Thyroid gland (tissue), 4 donors: Measurements from ENCODE around the gene PAFAH2. TPM values are rescaled to one million over a fixed set of nuclear protein-coding genes. Genes with fewer than 3 reads are reported as not detected.

Experiments
- DNase-seq, 2 donors: peaks; one replicate each; pipeline ENCODE4 v3.0.0-alpha.2; 2019
- H3K27ac ChIP-seq, 3 donors: fragments of 200-600 bp; sonication (generic); 1 replicate in 2 of 3; 2 replicates in 1 of 3; pipeline ENCODE4 v1.5.1; 2016 to 2019; ENCODE audit warnings: mild to moderate bottlenecking in 1 of 3, moderate library complexity in 1 of 3
- H3K27me3 ChIP-seq: fragments of 200-600 bp; sonication (generic); one replicate; pipeline ENCODE4 v1.5.1; 2019
- H3K36me3 ChIP-seq, 2 donors: fragments of 200-600 bp; sonication (generic); one replicate each; pipeline ENCODE4 v1.5.1; 2016 to 2019
- H3K4me1 ChIP-seq, 2 donors: fragments of 200-600 bp; sonication (generic); one replicate each; pipeline ENCODE4 v1.5.1; 2017 to 2019
- H3K4me3 ChIP-seq, 3 donors: fragments of 200-600 bp; sonication (generic); replicated peaks in 1 of 3; 1 replicate in 2 of 3; 2 replicates in 1 of 3; pipeline ENCODE4 v1.5.1; 2016; ENCODE audit warnings: mild to moderate bottlenecking in 1 of 3
- H3K9me3 ChIP-seq: fragments of 200-600 bp; sonication (generic); one replicate; pipeline ENCODE4 v1.5.1; 2017
- CTCF ChIP-seq, 6 experiments: fragments of 200-600 bp in 3 of 6; fragments of 450-650 bp in 3 of 6; sonication (generic) in 3 of 6; IDR thresholded peaks; one replicate each; pipeline ENCODE4 v1.5.1; 2016 to 2019; ENCODE audit warnings: antibody characterized with exemption in 6 of 6, mild to moderate bottlenecking in 2 of 6, inconsistent platforms in 1 of 6, moderate library complexity in 1 of 6
- POLR2A ChIP-seq, 2 donors: fragments of 450-650 bp; IDR thresholded peaks; one replicate each; pipeline ENCODE4 v1.6.1; 2017; ENCODE audit warnings: antibody characterized with exemption in 2 of 2, mild to moderate bottlenecking in 2 of 2, moderate library complexity in 1 of 2
- WGBS, 2 donors: methylation state at CpG; one replicate each; pipeline ENCODE4 v1.1.5; 2017; 5-methylcytosine and 5-hydroxymethylcytosine counted together
- intact Hi-C: fragments of 100-400 bp; cut with DNase I; formaldehyde crosslinking; loops from one replicate; pipeline ENCODE4 v1.15.1; 2023
- total RNA-seq, 4 donors: library from RNA; depleted of rRNA; stranded (reverse); fragments of >200 nt; gene quantifications; one replicate each; pipeline ENCODE4 v1.2.3, GENCODE V29; 2016

Gene PAFAH2
- total RNA-seq, 4 donors from 2014 or later, result 22.5 to 35.4 (median 30.7) TPM

- DNase-seq, result peak; percentile 97 to 99
- Histone ChIP-seq H3K4me1 (peaks cover 25 to 35% of the 10 kb centered on the region in 2 donors), H3K27me3 (no peaks in the 10 kb centered on the region), H3K27ac (peak overlapping the region; percentile 86 to 95 (median 87)), H3K9me3 (no peaks in the 10 kb centered on the region), H3K36me3 (no peaks in the 10 kb centered on the region), H3K4me3 (peak overlapping the region; percentile 59 to 94 (median 68))
- 5 to 6% methylated on average over 22 of the region's 39 CpGs for WGBS, 2 donors
- intact Hi-C loops, result loop anchor here (10.0 kb wide), 2 partner anchors 69 to 109 kb away; no protein-coding TSS in a partner anchor
- TF ChIP-seq CTCF (IDR thresholded peaks at IDR 0.05) (peak; percentile 98 to 100 (median 99)), POLR2A (IDR thresholded peaks at IDR 0.05) (peak in 1 of 2 donors; percentile 13)
Observed at GRCh38 chr1:26035959-26036755, 38.3 kb upstream of the PAFAH2 start.

- H3K4me1 ChIP-seq, result peaks cover 26 to 38% of the 10 kb centered on the region in 2 donors
- no peaks in the 10 kb centered on the region for H3K27me3 ChIP-seq
- TF ChIP-seq POLR2A (IDR thresholded peaks at IDR 0.05), result peak; percentile 88 to 89
- peak in 1 of 6 experiments; percentile 8 for TF ChIP-seq CTCF (IDR thresholded peaks at IDR 0.05)
- H3K4me3 ChIP-seq, result peak overlapping the region; percentile 59 to 94 (median 68)
- H3K9me3 ChIP-seq, result no peaks in the 10 kb centered on the region
- intact Hi-C loops, result loop anchor here (10.0 kb wide), 2 partner anchors 69 to 109 kb away; no protein-coding TSS in a partner anchor
- 0% methylated on average over 34 to 44 of the region's 60 CpGs for WGBS, 2 donors
- DNase-seq, result peak; percentile 97 to 98
- H3K36me3 ChIP-seq, result no peaks in the 10 kb centered on the region
- H3K27ac ChIP-seq, result peak overlapping the region; percentile 86 to 95 (median 87)
Observed at GRCh38 chr1:26035203-26035958, 37.5 kb upstream of the PAFAH2 start.

- H3K27ac ChIP-seq, result peak overlapping the region in 1 of 3 donors; percentile 95
- H3K27me3 ChIP-seq, result no peaks in the 10 kb centered on the region
- 23 to 27% methylated on average over 11 to 13 of the region's 15 CpGs for WGBS, 2 donors
- intact Hi-C loops, result loop anchor here (10.0 kb wide), 2 partner anchors 70 to 110 kb away; no protein-coding TSS in a partner anchor
- DNase-seq, result no peak
- H3K4me1 ChIP-seq, result peaks cover 26 to 38% of the 10 kb centered on the region in 2 donors
- peak overlapping the region in 2 of 3 donors; percentile 68 to 94 for H3K4me3 ChIP-seq
- H3K9me3 ChIP-seq, result no peaks in the 10 kb centered on the region
- no peaks in the 10 kb centered on the region for H3K36me3 ChIP-seq
- TF ChIP-seq POLR2A (IDR thresholded peaks at IDR 0.05) (no peak), CTCF (IDR thresholded peaks at IDR 0.05) (no peak)
Observed at GRCh38 chr1:26034504-26035202, 36.8 kb upstream of the PAFAH2 start.

GRCh38 chr1:26032656-26033357, 34.9 kb upstream of the PAFAH2 start:
- TF ChIP-seq CTCF (IDR thresholded peaks at IDR 0.05), result no peak
- no peak for TF ChIP-seq POLR2A (IDR thresholded peaks at IDR 0.05)
- intact Hi-C loops, result loop anchor here (10.0 kb wide), 2 partner anchors 72 to 112 kb away; no protein-coding TSS in a partner anchor

More at GRCh38 chr1:26032656-26033357, 34.9 kb upstream of the PAFAH2 start:
- Histone ChIP-seq H3K4me1 (peaks cover 26 to 38% of the 10 kb centered on the region in 2 donors), H3K4me3 (no peak overlapping the region), H3K27me3 (no peaks in the 10 kb centered on the region), H3K27ac (peak overlapping the region in 2 of 3 donors; percentile 22 to 74), H3K36me3 (no peaks in the 10 kb centered on the region), H3K9me3 (no peaks in the 10 kb centered on the region)
- 91 to 93% methylated on average over 9 to 12 of the region's 12 CpGs for WGBS, 2 donors
- no peak for DNase-seq
